Stimulated activated CD8-positive, alpha-beta memory T cell treated with anti-CD3 and anti-CD28 coated beads, Interleukin-7, amount 100 ng/mL, for 1 hour (primary cell): ENCODE results near the gene POLRMT.

ENCODE experiments used
- DNase-seq, 2 donors: peaks; one replicate each; pipeline ENCODE4 v3.0.0-alpha.2; 2020; ENCODE audit warnings: low read depth in 2 of 2

The POLRMT gene

GRCh38 chr19:662962-663681, 29.8 kb upstream of the POLRMT start, which contains the start of gene RNF126:
RNF126 (minus strand) TSS chr19:663214; CDS start chr19:663121, 93 bp downstream.
- DNase-seq = peak; percentile 95

GRCh38 chr19:662207-662961, 29.0 kb upstream of the POLRMT start:
- DNase-seq = peak; percentile 39

- DNase-seq = peak in 1 of 2 donors; percentile 37
These were observed 28.3 kb upstream of the POLRMT start for GRCh38 chr19:661427-662196.

GRCh38 chr19:660793-661426, 27.6 kb upstream of the POLRMT start:
- no peak for DNase-seq

GRCh38 chr19:658916-659839, 25.8 kb upstream of the POLRMT start:
- no peak for DNase-seq

GRCh38 chr19:658059-658839, 24.9 kb upstream of the POLRMT start:
- no peak for DNase-seq

- DNase-seq = no peak
These were observed 24.3 kb upstream of the POLRMT start for GRCh38 chr19:657611-658010.

- DNase-seq = no peak
These were observed 23.6 kb upstream of the POLRMT start for GRCh38 chr19:656751-657559.

GRCh38 chr19:655691-656090, 22.4 kb upstream of the POLRMT start:
- no peak for DNase-seq

GRCh38 chr19:653425-653824, 20.1 kb upstream of the POLRMT start:
- no peak for DNase-seq

GRCh38 chr19:652467-653389, 19.4 kb upstream of the POLRMT start:
- DNase-seq = no peak

GRCh38 chr19:651991-652390, 18.7 kb upstream of the POLRMT start:
- no peak for DNase-seq

- no peak for DNase-seq
These were observed 17.9 kb upstream of the POLRMT start for GRCh38 chr19:651114-651818.

GRCh38 chr19:650121-650520, 16.8 kb upstream of the POLRMT start:
- DNase-seq = no peak

- DNase-seq = no peak
These were observed 15.8 kb upstream of the POLRMT start for GRCh38 chr19:648904-649801.

- no peak for DNase-seq
These were observed 15.0 kb upstream of the POLRMT start for GRCh38 chr19:648305-648704.
